ENCODE results near the gene KCNJ4.

The KCNJ4 gene

DNA sequence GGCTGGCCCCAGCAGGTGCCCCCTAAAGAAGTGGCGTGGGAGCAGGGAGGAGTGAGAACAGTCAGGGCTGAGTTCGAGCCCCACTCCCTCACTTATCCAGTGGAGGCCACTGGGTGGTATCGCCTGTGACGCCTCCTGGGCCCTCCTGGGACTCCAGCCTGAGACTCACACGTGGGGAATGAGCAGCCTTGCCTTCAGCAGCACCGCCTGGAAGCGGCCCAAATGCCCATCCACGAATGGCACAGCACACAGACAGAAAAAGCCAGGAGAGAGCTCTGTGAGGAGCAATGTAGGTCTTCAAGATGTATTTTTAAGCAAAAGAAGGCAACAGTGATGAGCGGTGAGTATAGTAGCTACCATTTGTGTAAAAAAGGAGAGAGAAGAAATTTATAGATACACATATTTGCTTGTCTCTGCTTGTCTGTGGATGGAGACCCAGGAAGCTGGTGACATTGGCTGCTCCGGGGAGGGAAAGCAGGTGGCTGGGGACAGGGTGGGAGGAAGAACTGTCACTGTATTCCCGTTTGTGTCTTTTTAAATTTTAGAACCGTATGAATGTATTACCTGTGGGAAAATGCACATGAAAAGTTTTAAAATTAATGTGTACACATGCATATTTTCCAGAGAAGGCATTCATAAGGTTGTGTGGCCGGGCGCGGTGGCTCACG lies 13.2 kb downstream of the KCNJ4 start:
- no peaks in the 10 kb centered on the region for H3K36me3 ChIP-seq (ENCODE audit: control insufficient read depth in 2 of 2, insufficient read depth in 1 of 2, low read length in 2 of 2)
- ChIA-PET CTCF (interaction anchor here (1.4 kb wide), 1 partner anchor 11 kb away, joined by 5 read pairs; no protein-coding TSS in a partner anchor), POLR2A (interaction anchor here (0.5 kb wide), 1 partner anchor 44 kb away, joined by 3 read pairs; no protein-coding TSS in a partner anchor)
- no peak for TF ChIP-seq ZNF660 (tag by site-specific recombination; IDR thresholded peaks at IDR 0.05)
- peak; percentile 48 for TF ChIP-seq GLIS1 (tag by site-specific recombination; IDR thresholded peaks at IDR 0.05)
- no peak overlapping the region for H3K4me3 ChIP-seq (ENCODE audit: low read depth, low read length)
- no peaks in the 10 kb centered on the region for H3K9me3 ChIP-seq (ENCODE audit: control insufficient read depth, insufficient read depth, low read depth, low read length)
- no peaks in the 10 kb centered on the region for H3K4me1 ChIP-seq (ENCODE audit: control insufficient read depth, insufficient read depth, low read length)
- no peak overlapping the region for H3K27ac ChIP-seq (ENCODE audit: extremely low read depth, low read depth, low read length)

DNA sequence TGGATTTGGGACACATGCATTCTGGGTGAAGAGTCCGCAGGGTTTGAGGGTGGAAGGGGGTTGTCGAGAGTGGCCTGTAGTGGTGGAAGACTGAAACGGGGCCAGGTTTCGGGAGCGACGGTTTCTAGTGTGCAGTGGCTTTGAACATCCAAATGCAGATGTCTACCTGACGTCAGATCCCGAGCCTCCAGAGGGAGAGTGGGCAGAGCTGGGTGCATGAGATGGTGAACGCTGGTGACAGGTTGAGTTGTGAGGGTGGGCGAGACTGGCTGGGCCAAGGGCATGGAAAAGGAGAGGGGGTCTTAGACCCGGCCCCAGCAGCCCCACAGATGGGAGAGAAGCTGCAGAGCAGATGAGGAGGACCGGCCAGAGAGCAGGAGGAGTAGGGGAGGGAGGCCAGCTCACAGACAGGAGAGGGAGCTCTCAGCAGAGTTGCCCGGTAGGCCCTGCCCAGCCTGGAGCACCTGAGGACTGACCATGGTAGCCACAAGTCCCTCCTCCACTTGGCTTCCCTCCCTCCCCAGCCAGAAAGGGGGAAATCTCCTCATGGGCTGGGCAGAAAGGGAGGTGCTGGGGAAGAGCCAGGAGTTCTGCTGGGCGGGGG lies 14.2 kb downstream of the KCNJ4 start:
- no peak for TF ChIP-seq ZNF521 (tag by site-specific recombination; IDR thresholded peaks at IDR 0.05)
- TF ChIP-seq, protein P1, sequence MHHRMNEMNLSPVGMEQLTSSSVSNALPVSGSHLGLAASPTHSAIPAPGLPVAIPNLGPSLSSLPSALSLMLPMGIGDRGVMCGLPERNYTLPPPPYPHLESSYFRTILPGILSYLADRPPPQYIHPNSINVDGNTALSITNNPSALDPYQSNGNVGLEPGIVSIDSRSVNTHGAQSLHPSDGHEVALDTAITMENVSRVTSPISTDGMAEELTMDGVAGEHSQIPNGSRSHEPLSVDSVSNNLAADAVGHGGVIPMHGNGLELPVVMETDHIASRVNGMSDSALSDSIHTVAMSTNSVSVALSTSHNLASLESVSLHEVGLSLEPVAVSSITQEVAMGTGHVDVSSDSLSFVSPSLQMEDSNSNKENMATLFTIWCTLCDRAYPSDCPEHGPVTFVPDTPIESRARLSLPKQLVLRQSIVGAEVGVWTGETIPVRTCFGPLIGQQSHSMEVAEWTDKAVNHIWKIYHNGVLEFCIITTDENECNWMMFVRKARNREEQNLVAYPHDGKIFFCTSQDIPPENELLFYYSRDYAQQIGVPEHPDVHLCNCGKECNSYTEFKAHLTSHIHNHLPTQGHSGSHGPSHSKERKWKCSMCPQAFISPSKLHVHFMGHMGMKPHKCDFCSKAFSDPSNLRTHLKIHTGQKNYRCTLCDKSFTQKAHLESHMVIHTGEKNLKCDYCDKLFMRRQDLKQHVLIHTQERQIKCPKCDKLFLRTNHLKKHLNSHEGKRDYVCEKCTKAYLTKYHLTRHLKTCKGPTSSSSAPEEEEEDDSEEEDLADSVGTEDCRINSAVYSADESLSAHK (tag by site-specific recombination; IDR thresholded peaks at IDR 0.05): peak; percentile 79
- TF ChIP-seq, protein P2, sequence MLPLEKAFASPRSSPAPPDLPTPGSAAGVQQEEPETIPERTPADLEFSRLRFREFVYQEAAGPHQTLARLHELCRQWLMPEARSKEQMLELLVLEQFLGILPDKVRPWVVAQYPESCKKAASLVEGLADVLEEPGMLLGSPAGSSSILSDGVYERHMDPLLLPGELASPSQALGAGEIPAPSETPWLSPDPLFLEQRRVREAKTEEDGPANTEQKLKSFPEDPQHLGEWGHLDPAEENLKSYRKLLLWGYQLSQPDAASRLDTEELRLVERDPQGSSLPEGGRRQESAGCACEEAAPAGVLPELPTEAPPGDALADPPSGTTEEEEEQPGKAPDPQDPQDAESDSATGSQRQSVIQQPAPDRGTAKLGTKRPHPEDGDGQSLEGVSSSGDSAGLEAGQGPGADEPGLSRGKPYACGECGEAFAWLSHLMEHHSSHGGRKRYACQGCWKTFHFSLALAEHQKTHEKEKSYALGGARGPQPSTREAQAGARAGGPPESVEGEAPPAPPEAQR (tag by site-specific recombination; IDR thresholded peaks at IDR 0.05): no peak
- TF ChIP-seq FEZF1 (tag by site-specific recombination; IDR thresholded peaks at IDR 0.05): no peak
- TF ChIP-seq ZNF513 (tag by site-specific recombination; IDR thresholded peaks at IDR 0.05): no peak
- TF ChIP-seq ZNF768 (tag by site-specific recombination; IDR thresholded peaks at IDR 0.05): no peak
- TF ChIP-seq, protein P3, sequence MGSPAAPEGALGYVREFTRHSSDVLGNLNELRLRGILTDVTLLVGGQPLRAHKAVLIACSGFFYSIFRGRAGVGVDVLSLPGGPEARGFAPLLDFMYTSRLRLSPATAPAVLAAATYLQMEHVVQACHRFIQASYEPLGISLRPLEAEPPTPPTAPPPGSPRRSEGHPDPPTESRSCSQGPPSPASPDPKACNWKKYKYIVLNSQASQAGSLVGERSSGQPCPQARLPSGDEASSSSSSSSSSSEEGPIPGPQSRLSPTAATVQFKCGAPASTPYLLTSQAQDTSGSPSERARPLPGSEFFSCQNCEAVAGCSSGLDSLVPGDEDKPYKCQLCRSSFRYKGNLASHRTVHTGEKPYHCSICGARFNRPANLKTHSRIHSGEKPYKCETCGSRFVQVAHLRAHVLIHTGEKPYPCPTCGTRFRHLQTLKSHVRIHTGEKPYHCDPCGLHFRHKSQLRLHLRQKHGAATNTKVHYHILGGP (tag by site-specific recombination; IDR thresholded peaks at IDR 0.05): no peak
- TF ChIP-seq ZNF341 (tag by site-specific recombination; IDR thresholded peaks at IDR 0.05; ENCODE audit: low read depth): peak; percentile 88
- no peak for TF ChIP-seq ZBTB26 (tag by site-specific recombination; optimal IDR thresholded peaks at IDR 0.05)
- H3K4me1 ChIP-seq (ENCODE audit: control insufficient read depth, insufficient read depth, low read length): no peaks in the 10 kb centered on the region
- H3K36me3 ChIP-seq (ENCODE audit: control insufficient read depth in 2 of 2, insufficient read depth in 1 of 2, low read length in 2 of 2): no peaks in the 10 kb centered on the region
- H3K4me3 ChIP-seq (ENCODE audit: low read depth, low read length): no peak overlapping the region
- no peaks in the 10 kb centered on the region for H3K9me3 ChIP-seq (ENCODE audit: control insufficient read depth, insufficient read depth, low read depth, low read length)
- POLR2A ChIA-PET: no interaction called here
- CTCF ChIA-PET: interaction anchor here (0.7 to 1.4 kb wide), 2 partner anchors 10 to 736 kb away, joined by 3 to 5 read pairs; no protein-coding TSS in a partner anchor
- no peak overlapping the region for H3K27ac ChIP-seq (ENCODE audit: extremely low read depth, low read depth, low read length)

GRCh38 chr22:38437416-38437815 lies 17.6 kb downstream of the KCNJ4 start:
- Histone ChIP-seq H3K4me3 (ENCODE audit: low read depth, low read length) (no peak overlapping the region), H3K27ac (ENCODE audit: extremely low read depth, low read depth, low read length) (no peak overlapping the region), H3K4me1 (ENCODE audit: control insufficient read depth, insufficient read depth, low read length) (no peaks in the 10 kb centered on the region), H3K9me3 (ENCODE audit: control insufficient read depth, insufficient read depth, low read depth, low read length) (no peaks in the 10 kb centered on the region), H3K36me3 (ENCODE audit: control insufficient read depth in 2 of 2, insufficient read depth in 1 of 2, low read length in 2 of 2) (no peaks in the 10 kb centered on the region)
- ChIA-PET CTCF (interaction anchor here (0.6 kb wide), 2 partner anchors 13 to 1091 kb away, joined by 3 read pairs; no protein-coding TSS in a partner anchor), POLR2A (no interaction called here)
- TF ChIP-seq ZNF175 (tag by site-specific recombination; IDR thresholded peaks at IDR 0.05) (no peak), HOXA7 (CRISPR knock-in tag; IDR thresholded peaks at IDR 0.05; ENCODE audit: borderline replicate concordance) (no peak), ZNF16 (tag by site-specific recombination; IDR thresholded peaks at IDR 0.05; ENCODE audit: low read depth) (no peak), ZNF48 (tag by site-specific recombination; IDR thresholded peaks at IDR 0.05) (no peak), HOXD13 (CRISPR knock-in tag; IDR thresholded peaks at IDR 0.05; ENCODE audit: borderline replicate concordance) (no peak), ZNF530 (tag by site-specific recombination; IDR thresholded peaks at IDR 0.05; ENCODE audit: low read depth) (no peak), ZNF785 (tag by site-specific recombination; IDR thresholded peaks at IDR 0.05) (no peak), ZNF510 (tag by site-specific recombination; IDR thresholded peaks at IDR 0.05; ENCODE audit: insufficient replicate concordance) (no peak), ZNF426 (tag by site-specific recombination; IDR thresholded peaks at IDR 0.05) (no peak), ZNF133 (tag by site-specific recombination; IDR thresholded peaks at IDR 0.05) (no peak), ZNF433 (tag by site-specific recombination; IDR thresholded peaks at IDR 0.05; ENCODE audit: low read depth) (no peak)
